Panc1 (cell line): ENCODE data around the gene HNRNPLL.

Experiments
- CTCF ChIP-seq: fragments of 450-650 bp; IDR thresholded peaks from 2 replicates; pipeline ENCODE4 v1.5.1; 2017; ENCODE audit warnings: mild to moderate bottlenecking
- REST ChIP-seq, 2 experiments: IDR thresholded peaks; 2 replicates each; pipeline ENCODE4 v1.6.1; 2011 to 2012; ENCODE audit warnings: low read depth in 2 of 2, control low read depth in 1 of 2, low read length in 1 of 2, mild to moderate bottlenecking in 1 of 2, moderate library complexity in 1 of 2; ENCODE audit not compliant: insufficient read depth in 1 of 2
- TCF7L2 ChIP-seq: IDR thresholded peaks from 2 replicates; pipeline ENCODE4 v1.6.1; 2011; ENCODE audit warnings: mild to moderate bottlenecking, low read depth, low read length, inconsistent platforms

GRCh38 chr2:38517284-38517683 is 85.4 kb downstream of the HNRNPLL start:
- TF ChIP-seq CTCF = no peak
- TF ChIP-seq REST (IDR thresholded peaks at IDR 0.05; ENCODE audit: insufficient read depth in 1 of 2, low read depth in 2 of 2, low read length in 1 of 2) = no peak
- no peak for TF ChIP-seq TCF7L2
